ENCODE data around the gene CCDC106.

DNA sequence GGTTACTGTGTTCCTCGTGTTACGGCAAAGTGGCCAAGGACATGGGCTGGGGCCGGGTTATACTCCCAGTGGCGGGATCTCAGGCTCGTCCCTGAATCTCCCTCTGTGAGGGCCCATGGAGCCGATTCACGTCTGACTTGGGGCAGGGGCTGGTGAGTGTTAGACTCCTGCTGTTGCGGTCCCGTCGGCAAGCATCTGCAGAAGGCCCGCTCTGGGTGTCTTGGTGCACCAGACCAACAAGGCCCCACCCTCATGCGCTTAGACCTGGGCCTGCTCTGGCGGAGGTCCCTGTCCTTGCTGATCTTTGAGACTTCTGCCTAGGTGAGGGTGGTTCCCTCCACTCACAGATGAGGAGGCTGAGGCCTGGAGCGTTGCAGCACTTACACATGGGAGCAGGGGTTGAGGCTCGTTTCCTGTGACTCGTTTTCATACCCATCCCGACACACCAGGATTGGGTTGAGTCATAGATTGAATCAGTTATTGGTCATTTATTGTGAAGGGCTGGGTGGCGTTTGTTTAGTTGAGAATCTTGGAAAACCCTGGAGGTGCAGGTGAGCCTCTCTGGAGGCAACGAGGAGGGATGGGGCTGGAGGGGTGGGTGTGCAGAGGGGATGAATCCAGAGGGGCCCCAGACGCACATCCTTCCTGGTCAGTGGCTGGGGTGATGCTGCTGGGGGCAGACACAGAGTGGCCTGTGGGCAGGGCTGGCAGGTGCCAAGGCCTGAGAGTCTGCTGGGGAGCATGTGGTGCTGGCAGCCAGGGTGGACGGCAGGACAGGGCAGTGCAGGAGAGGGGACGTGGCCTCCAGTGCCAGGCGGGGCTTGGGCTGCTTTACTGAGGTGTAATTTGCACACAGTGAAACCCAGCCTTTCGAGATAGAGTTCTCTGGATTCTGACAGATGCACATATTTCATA, 31.6 kb downstream of the CCDC106 start:
- no peak for TF ChIP-seq CTCF (IDR thresholded peaks at IDR 0.05; ENCODE audit: low read length)
- TF ChIP-seq EZH2 (optimal IDR thresholded peaks at IDR 0.05; ENCODE audit: low read depth, low read length), result no peak

Data from MM.1S (cell line).